Neural cell (in vitro differentiated cells): Measurements from ENCODE around the gene GABPB2. TPM values are rescaled to one million over a fixed set of nuclear protein-coding genes. Genes with fewer than 3 reads are reported as not detected.

Source experiments
- H2AFZ ChIP-seq: fragments of 200-600, 300-800 bp; sonication (generic), shearing (Covaris generic); 2 replicates; pipeline ENCODE4 v1.6.0; 2014; ENCODE audit warnings: low read depth, mild to moderate bottlenecking, antibody characterized with exemption, low read length, moderate library complexity
- H3F3A ChIP-seq: fragments of 200-600 bp; shearing (Covaris generic); 2 replicates; pipeline ENCODE4 v1.6.1; 2016; ENCODE audit warnings: mild to moderate bottlenecking, moderate library complexity, mixed read lengths, antibody characterized with exemption, low read length; ENCODE audit not compliant: insufficient read depth, poor library complexity, severe bottlenecking
- H3K27ac ChIP-seq: fragments of 200-600, 300-800 bp; sonication (generic), shearing (Covaris generic); 2 replicates; pipeline ENCODE4 v1.5.1; 2014; ENCODE audit warnings: mild to moderate bottlenecking, low read length, moderate library complexity
- H3K27me3 ChIP-seq: fragments of 300-800, 200-600 bp; sonication (generic), shearing (Covaris generic); 2 replicates; pipeline ENCODE4 v1.6.0; 2014; ENCODE audit warnings: mild to moderate bottlenecking, low read depth, low read length, moderate library complexity; ENCODE audit not compliant: insufficient read depth
- H3K36me3 ChIP-seq: fragments of 300-800, 200-600 bp; sonication (generic), shearing (Covaris generic); 2 replicates; pipeline ENCODE4 v1.5.1; 2014; ENCODE audit warnings: mild to moderate bottlenecking, antibody characterized with exemption, low read length, moderate library complexity; ENCODE audit not compliant: insufficient read depth
- H3K4me2 ChIP-seq: fragments of 300-800, 200-600 bp; sonication (generic), shearing (Covaris generic); 2 replicates; pipeline ENCODE4 v1.6.0; 2014; ENCODE audit warnings: mild to moderate bottlenecking, low read length
- H3K4me3 ChIP-seq: fragments of 300-800, 200-600 bp; sonication (generic), shearing (Covaris generic); 2 replicates; pipeline ENCODE4 v1.5.1; 2014; ENCODE audit warnings: mild to moderate bottlenecking, low read length, moderate library complexity
- H3K79me2 ChIP-seq: fragments of 200-600 bp; shearing (Covaris generic); replicated peaks from 2 replicates; pipeline ENCODE4 v1.6.0; 2014; ENCODE audit warnings: mild to moderate bottlenecking, low read length, moderate library complexity; ENCODE audit not compliant: insufficient read depth
- H3K9ac ChIP-seq: fragments of 300-800, 200-600 bp; sonication (generic), shearing (Covaris generic); 2 replicates; pipeline ENCODE4 v1.6.1; 2016; ENCODE audit warnings: mild to moderate bottlenecking, low read length, mixed read lengths
- H3K9me2 ChIP-seq: fragments of 200-600 bp; shearing (Covaris generic); 2 replicates; pipeline ENCODE4 v1.6.1; 2016; ENCODE audit warnings: mild to moderate bottlenecking, low read length, mixed read lengths; ENCODE audit not compliant: insufficient read depth
- H3K9me3 ChIP-seq: fragments of 200-600, 300-800 bp; sonication (generic), shearing (Covaris generic); 2 replicates; pipeline ENCODE4 v1.6.1; 2016; ENCODE audit warnings: mild to moderate bottlenecking, mixed run types, low read length, moderate library complexity, mixed read lengths
- H4K20me1 ChIP-seq: fragments of 200-600 bp; shearing (Covaris generic); 2 replicates; pipeline ENCODE4 v1.6.1; 2016; ENCODE audit warnings: mild to moderate bottlenecking, mixed run types; ENCODE audit not compliant: insufficient read depth
- EP300 ChIP-seq: fragments of 450-650 bp; conservative IDR thresholded peaks from 2 replicates; pipeline ENCODE4 v1.6.1; 2014; ENCODE audit warnings: antibody characterized with exemption, mild to moderate bottlenecking, moderate library complexity; ENCODE audit not compliant: poor library complexity, severe bottlenecking
- EZH2 ChIP-seq: fragments of 200-600, 300-800 bp; shearing (Covaris generic), sonication (generic); IDR thresholded peaks from 2 replicates; pipeline ENCODE4 v1.6.1; 2014; ENCODE audit warnings: antibody characterized with exemption, low read length, borderline replicate concordance, mild to moderate bottlenecking; ENCODE audit not compliant: insufficient read depth, poor library complexity, severe bottlenecking
- MXI1 ChIP-seq: fragments of 450-650 bp; conservative IDR thresholded peaks from 2 replicates; pipeline ENCODE4 v1.6.1; 2014; ENCODE audit warnings: antibody characterized with exemption, mild to moderate bottlenecking; ENCODE audit not compliant: poor library complexity, severe bottlenecking
- POLR2AphosphoS5 ChIP-seq: IDR thresholded peaks from 2 replicates; pipeline ENCODE4 v1.6.1; 2012
- RAD21 ChIP-seq: fragments of 450-650 bp; conservative IDR thresholded peaks from 2 replicates; pipeline ENCODE4 v1.6.1; 2014; ENCODE audit warnings: antibody characterized with exemption, mild to moderate bottlenecking, moderate library complexity
- REST ChIP-seq: IDR thresholded peaks from 2 replicates; pipeline ENCODE4 v1.6.1; 2012; ENCODE audit warnings: borderline replicate concordance
- SMC3 ChIP-seq: fragments of 450-650 bp; conservative IDR thresholded peaks from 2 replicates; pipeline ENCODE4 v1.6.1; 2014; ENCODE audit warnings: antibody characterized with exemption, mild to moderate bottlenecking, moderate library complexity; ENCODE audit not compliant: poor library complexity
- TAF1 ChIP-seq: IDR thresholded peaks from 2 replicates; pipeline ENCODE4 v1.6.1; 2012; ENCODE audit warnings: low read depth
- polyA plus RNA-seq: library from polyadenylated mRNA; depleted of rRNA; stranded (reverse); fragments of >200 nt; gene quantifications from 2 replicates; pipeline ENCODE4 v1.2.3, GENCODE V29; 2014
- TF ChIP-seq, protein P1 (sequence below): fragments of 450-650 bp; IDR thresholded peaks from 2 replicates; pipeline ENCODE4 v1.5.1; 2014; ENCODE audit warnings: antibody characterized with exemption, mild to moderate bottlenecking, moderate library complexity; ENCODE audit not compliant: poor library complexity, severe bottlenecking

Gene GABPB2
- polyA plus RNA-seq, 1 donor from 2014 or later, result 4.1 TPM

DNA sequence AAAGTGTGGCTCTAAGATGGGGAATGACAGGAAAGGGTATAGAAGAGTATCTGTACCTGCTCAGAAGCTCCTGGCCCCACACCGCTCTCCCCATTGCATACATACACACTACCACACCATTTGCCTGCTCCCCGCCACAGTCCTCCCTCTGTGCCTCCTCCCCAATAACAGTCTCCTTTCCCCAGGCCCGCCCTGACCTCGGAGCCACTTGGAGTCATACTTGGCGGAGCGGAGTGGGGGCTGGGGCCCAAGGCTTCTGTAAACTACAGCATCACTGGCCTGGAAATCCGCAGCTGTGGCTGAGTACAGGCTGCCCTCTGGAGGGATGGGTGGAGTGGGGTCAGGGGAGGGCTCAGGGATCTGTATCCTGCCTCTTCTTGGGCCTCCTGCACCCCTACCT is 67.2 kb downstream of the GABPB2 start:
- Histone ChIP-seq H3F3A (no peaks in the 10 kb centered on the region), H3K9me2 (no peaks in the 10 kb centered on the region), H3K4me3 (no peak overlapping the region), H3K4me2 (no peak overlapping the region), H3K9ac (no peak overlapping the region), H3K27ac (no peak overlapping the region), H3K79me2 (peaks cover 4% of the 10 kb centered on the region), H3K27me3 (no peaks in the 10 kb centered on the region), H3K9me3 (no peaks in the 10 kb centered on the region), H3K36me3 (peaks cover 6% of the 10 kb centered on the region), H4K20me1 (no peaks in the 10 kb centered on the region), H2AFZ (no peak overlapping the region)
- no peak for TF ChIP-seq EP300
- TF ChIP-seq EZH2, result no peak
- TF ChIP-seq REST, result no peak

- Histone ChIP-seq H3K9me3 (no peaks in the 10 kb centered on the region), H4K20me1 (peaks cover 7% of the 10 kb centered on the region), H3K9ac (no peak overlapping the region), H3K79me2 (peaks cover 41% of the 10 kb centered on the region), H3K27me3 (no peaks in the 10 kb centered on the region), H2AFZ (no peak overlapping the region), H3F3A (no peaks in the 10 kb centered on the region), H3K27ac (no peak overlapping the region), H3K9me2 (no peaks in the 10 kb centered on the region), H3K4me3 (peak overlapping the region; percentile 100), H3K4me2 (no peak overlapping the region), H3K36me3 (no peaks in the 10 kb centered on the region)
- no peak for TF ChIP-seq SMC3
- TF ChIP-seq TAF1, result no peak
- TF ChIP-seq, protein P1, sequence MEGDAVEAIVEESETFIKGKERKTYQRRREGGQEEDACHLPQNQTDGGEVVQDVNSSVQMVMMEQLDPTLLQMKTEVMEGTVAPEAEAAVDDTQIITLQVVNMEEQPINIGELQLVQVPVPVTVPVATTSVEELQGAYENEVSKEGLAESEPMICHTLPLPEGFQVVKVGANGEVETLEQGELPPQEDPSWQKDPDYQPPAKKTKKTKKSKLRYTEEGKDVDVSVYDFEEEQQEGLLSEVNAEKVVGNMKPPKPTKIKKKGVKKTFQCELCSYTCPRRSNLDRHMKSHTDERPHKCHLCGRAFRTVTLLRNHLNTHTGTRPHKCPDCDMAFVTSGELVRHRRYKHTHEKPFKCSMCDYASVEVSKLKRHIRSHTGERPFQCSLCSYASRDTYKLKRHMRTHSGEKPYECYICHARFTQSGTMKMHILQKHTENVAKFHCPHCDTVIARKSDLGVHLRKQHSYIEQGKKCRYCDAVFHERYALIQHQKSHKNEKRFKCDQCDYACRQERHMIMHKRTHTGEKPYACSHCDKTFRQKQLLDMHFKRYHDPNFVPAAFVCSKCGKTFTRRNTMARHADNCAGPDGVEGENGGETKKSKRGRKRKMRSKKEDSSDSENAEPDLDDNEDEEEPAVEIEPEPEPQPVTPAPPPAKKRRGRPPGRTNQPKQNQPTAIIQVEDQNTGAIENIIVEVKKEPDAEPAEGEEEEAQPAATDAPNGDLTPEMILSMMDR, result no peak
- TF ChIP-seq EZH2, result no peak
- no peak for TF ChIP-seq POLR2AphosphoS5
- TF ChIP-seq REST, result no peak
- TF ChIP-seq RAD21, result no peak
- TF ChIP-seq EP300, result no peak
- no peak for TF ChIP-seq MXI1
Observed at GRCh38 chr1:151142411-151143056, 72.0 kb downstream of the GABPB2 start.
